Testis (tissue), 3 donors: ENCODE data around the gene NLRC5. TPM values are rescaled to one million over a fixed set of nuclear protein-coding genes. Genes with fewer than 3 reads are reported as not detected.

Experiments used
- DNase-seq: peaks from one replicate; pipeline ENCODE4 v3.0.0-alpha.2; 2019
- H3K27ac ChIP-seq, 2 donors: fragments of 200-600 bp; sonication (generic); one replicate each; pipeline ENCODE4 v1.5.1; 2019
- H3K27me3 ChIP-seq: fragments of 200-600 bp; sonication (generic); one replicate; pipeline ENCODE4 v1.5.1; 2019
- H3K36me3 ChIP-seq: fragments of 200-600 bp; sonication (generic); one replicate; pipeline ENCODE4 v1.5.1; 2017; ENCODE audit warnings: low read depth; ENCODE audit errors: missing control alignments
- H3K4me1 ChIP-seq: fragments of 200-600 bp; sonication (generic); one replicate; pipeline ENCODE4 v1.5.1; 2019
- H3K4me3 ChIP-seq, 2 donors: fragments of 200-600 bp; sonication (generic); one replicate each; pipeline ENCODE4 v1.5.1; 2017 to 2019
- H3K9me3 ChIP-seq: fragments of 200-600 bp; sonication (generic); one replicate; pipeline ENCODE4 v1.5.1; 2017
- POLR2A ChIP-seq: fragments of 450-650 bp; IDR thresholded peaks from one replicate; pipeline ENCODE4 v1.6.1; 2017; ENCODE audit warnings: antibody characterized with exemption, mild to moderate bottlenecking, moderate library complexity
- WGBS, 2 donors: methylation state at CpG; one replicate each; pipeline ENCODE4 v1.1.5; 2018; 5-methylcytosine and 5-hydroxymethylcytosine counted together
- intact Hi-C: fragments of 100-400 bp; cut with DNase I; formaldehyde crosslinking; loops from one replicate; pipeline ENCODE4 v1.15.1; 2023; ENCODE audit warnings: low total_unique reads
- polyA plus RNA-seq: library from polyadenylated mRNA; stranded (reverse); fragments of 350-450 nt; fragmentation: Illumina TruSeq; extraction: RNeasy Lipid Tissue Mini Kit (QIAGEN cat#74804); gene quantifications from one replicate; pipeline ENCODE4 v1.2.3, GENCODE V29; 2014; ENCODE audit warnings: low read depth, low replicate concordance; ENCODE audit not compliant: insufficient read depth
- total RNA-seq, 2 donors: library from RNA; depleted of rRNA; stranded (reverse); fragments of >200 nt; gene quantifications; one replicate each; pipeline ENCODE4 v1.2.3, GENCODE V29; 2016
- TF ChIP-seq, protein P1 (sequence below), 3 experiments: fragments of 450-650 bp in 2 of 3; fragments of 200-600 bp in 1 of 3; sonication (generic) in 1 of 3; IDR thresholded peaks; one replicate each; pipeline ENCODE4 v1.5.1; 2016 to 2019; ENCODE audit warnings: antibody characterized with exemption in 3 of 3, mild to moderate bottlenecking in 2 of 3, moderate library complexity in 1 of 3

NLRC5 gene
- total and polyA plus RNA-seq, 3 donors from 2014 or later, result 10.3 to 14.9 (median 12.0) TPM

DNA sequence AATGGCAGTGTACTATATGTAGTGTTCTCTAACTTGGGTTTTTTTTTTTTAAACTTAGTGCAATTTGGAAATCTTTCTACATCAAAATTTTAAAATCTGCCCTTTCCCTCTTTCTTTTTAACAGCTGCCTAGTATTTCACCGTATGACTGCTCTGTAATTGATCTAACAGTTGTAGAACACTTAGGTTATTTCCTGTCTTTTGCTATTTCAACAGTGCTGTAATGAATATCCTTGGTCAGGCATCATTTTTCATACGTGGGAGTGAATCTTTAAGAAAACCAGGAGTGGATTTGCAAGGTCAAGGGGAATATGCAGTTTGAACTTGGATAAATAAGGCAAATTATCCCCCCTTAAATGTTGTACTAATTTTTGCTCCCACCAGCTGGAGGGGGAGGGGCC lies 3.8 kb downstream of the NLRC5 start:
- TF ChIP-seq POLR2A, result no peak
- TF ChIP-seq, protein P1, sequence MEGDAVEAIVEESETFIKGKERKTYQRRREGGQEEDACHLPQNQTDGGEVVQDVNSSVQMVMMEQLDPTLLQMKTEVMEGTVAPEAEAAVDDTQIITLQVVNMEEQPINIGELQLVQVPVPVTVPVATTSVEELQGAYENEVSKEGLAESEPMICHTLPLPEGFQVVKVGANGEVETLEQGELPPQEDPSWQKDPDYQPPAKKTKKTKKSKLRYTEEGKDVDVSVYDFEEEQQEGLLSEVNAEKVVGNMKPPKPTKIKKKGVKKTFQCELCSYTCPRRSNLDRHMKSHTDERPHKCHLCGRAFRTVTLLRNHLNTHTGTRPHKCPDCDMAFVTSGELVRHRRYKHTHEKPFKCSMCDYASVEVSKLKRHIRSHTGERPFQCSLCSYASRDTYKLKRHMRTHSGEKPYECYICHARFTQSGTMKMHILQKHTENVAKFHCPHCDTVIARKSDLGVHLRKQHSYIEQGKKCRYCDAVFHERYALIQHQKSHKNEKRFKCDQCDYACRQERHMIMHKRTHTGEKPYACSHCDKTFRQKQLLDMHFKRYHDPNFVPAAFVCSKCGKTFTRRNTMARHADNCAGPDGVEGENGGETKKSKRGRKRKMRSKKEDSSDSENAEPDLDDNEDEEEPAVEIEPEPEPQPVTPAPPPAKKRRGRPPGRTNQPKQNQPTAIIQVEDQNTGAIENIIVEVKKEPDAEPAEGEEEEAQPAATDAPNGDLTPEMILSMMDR (IDR thresholded peaks at IDR 0.05), result no peak
- intact Hi-C loops, result no loop called here

DNA sequence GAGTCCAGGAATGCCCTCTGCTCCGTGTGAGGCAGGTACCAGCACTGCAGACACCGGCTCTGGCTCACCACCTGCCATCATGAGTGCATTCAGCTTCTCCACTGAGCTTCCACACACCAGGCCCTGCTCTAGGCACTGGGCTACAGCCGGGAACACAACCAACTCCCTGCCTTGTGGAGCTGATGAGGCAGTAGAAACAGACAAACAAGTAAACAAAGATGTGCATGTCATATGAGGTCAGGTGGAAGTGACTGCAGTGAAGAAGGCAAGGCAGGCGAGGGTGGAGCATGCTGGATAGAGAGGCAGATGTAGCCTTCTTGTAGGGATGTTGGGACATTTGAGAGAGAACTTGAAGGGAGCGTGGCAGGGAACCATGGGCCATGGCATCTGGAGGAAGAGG lies 5.0 kb downstream of the NLRC5 start:
- no peak for TF ChIP-seq POLR2A
- TF ChIP-seq, protein P1 (IDR thresholded peaks at IDR 0.05), result no peak
- Histone ChIP-seq H3K27me3 (no peaks in the 10 kb centered on the region), H3K36me3 (no peaks in the 10 kb centered on the region), H3K4me3 (no peak overlapping the region), H3K9me3 (no peaks in the 10 kb centered on the region), H3K4me1 (peaks cover 12% of the 10 kb centered on the region), H3K27ac (no peak overlapping the region)
- WGBS, 2 donors, result 89 to 93% methylated on average over 5 of the region's 5 CpGs
- intact Hi-C loops, result no loop called here
- no peak for DNase-seq

More for the DNA sequence above, 3.8 kb downstream of the NLRC5 start:
- H3K27me3 ChIP-seq, result no peaks in the 10 kb centered on the region
- no peak overlapping the region for H3K4me3 ChIP-seq
- H3K4me1 ChIP-seq, result peaks cover 21% of the 10 kb centered on the region
- H3K9me3 ChIP-seq, result no peaks in the 10 kb centered on the region
- H3K27ac ChIP-seq, result no peak overlapping the region
- no peak for DNase-seq
- H3K36me3 ChIP-seq, result no peaks in the 10 kb centered on the region
- 54 to 59% methylated on average over 2 of the region's 2 CpGs for WGBS, 2 donors

DNA sequence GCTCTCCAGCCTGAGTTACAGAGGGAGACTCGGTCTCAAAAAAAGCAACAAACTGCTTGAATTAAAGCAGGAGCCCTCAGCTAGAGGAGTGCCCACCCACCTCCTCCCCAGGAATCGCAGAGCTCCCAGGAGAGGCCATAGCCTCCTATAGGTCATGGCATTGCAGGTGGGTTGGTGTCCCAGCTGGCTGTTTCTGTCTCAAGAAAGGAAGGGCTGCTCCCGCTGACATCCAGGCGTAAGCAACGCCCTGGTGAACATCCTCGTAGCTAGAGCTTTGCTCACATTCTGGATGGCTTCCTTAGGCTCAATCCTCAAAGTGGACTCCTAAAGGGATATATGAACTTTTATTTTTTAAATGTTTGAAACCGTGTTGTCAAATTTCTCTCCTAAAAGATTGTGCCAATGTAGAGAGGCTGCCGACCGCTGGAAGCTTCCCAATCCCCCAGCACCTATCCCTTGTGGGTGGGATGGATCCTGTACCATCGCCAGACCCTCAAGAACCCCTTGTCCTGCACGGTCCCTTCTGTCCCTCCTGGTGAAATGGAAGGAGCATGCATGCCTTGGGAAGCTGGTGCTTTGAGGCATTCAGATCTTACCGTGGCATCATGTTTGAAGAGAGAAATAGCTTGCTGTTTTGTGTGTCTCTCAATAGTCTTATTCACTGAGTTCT lies 5.9 kb downstream of the NLRC5 start:
- H3K4me3 ChIP-seq, result no peak overlapping the region
- no peaks in the 10 kb centered on the region for H3K9me3 ChIP-seq
- intact Hi-C loops, result no loop called here
- no peak for DNase-seq
- H3K27ac ChIP-seq, result no peak overlapping the region
- TF ChIP-seq, protein P1 (IDR thresholded peaks at IDR 0.05), result no peak
- TF ChIP-seq POLR2A, result no peak
- 80 to 90% methylated on average over 12 of the region's 12 CpGs for WGBS, 2 donors
- no peaks in the 10 kb centered on the region for H3K27me3 ChIP-seq
- H3K36me3 ChIP-seq, result no peaks in the 10 kb centered on the region
- H3K4me1 ChIP-seq, result peaks cover 6% of the 10 kb centered on the region

DNA sequence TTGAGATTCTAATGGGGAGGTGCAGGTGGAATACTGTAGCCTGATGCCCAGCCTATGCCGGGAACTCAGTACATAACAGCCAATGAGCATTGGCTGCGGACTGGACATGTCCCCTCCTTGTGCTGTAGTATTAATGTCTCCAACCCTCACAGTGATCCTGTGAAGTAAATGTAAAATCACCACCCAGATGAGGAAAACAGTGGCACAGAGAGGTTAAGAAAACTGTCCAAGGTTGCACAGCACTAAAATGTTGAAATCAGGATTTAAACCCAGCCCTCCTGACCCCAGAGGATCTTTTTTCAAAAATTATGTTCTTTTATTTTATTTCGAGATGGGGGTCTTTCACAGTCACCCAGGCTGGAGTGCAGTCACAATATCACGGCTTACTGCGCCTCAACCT lies 7.9 kb downstream of the NLRC5 start:
- no peak overlapping the region for H3K4me3 ChIP-seq
- intact Hi-C loops, result no loop called here
- TF ChIP-seq, protein P1 (IDR thresholded peaks at IDR 0.05), result no peak
- TF ChIP-seq POLR2A, result no peak
- H3K36me3 ChIP-seq, result no peaks in the 10 kb centered on the region
- H3K4me1 ChIP-seq, result no peaks in the 10 kb centered on the region
- DNase-seq, result no peak
- H3K27me3 ChIP-seq, result no peaks in the 10 kb centered on the region
- WGBS, 2 donors, result 92 to 97% methylated on average over 5 of the region's 5 CpGs
- H3K27ac ChIP-seq, result no peak overlapping the region
- no peaks in the 10 kb centered on the region for H3K9me3 ChIP-seq

DNA sequence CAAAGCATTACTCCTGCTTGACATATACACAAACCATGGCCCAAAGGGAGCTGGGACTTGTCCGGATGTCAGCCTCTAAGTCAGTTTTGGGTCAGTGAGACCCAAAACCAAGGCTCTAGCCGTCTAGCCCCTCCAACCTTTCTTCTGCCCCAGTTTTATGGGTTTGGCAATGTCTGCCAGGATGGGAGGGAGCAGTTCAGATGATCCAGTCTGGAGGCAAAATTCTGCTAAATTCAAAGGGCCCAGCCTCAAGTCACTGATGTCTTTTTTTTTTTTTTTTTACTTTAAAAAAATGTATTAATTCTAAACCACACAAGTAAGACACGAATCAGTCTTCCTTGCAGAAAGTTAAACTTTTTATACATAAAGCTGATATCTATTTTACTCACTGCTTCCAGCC lies 8.6 kb downstream of the NLRC5 start:
- Histone ChIP-seq H3K27me3 (no peaks in the 10 kb centered on the region), H3K27ac (no peak overlapping the region), H3K9me3 (no peaks in the 10 kb centered on the region), H3K4me3 (no peak overlapping the region), H3K36me3 (no peaks in the 10 kb centered on the region), H3K4me1 (no peaks in the 10 kb centered on the region)
- TF ChIP-seq, protein P1 (IDR thresholded peaks at IDR 0.05), result no peak
- no peak for TF ChIP-seq POLR2A
- intact Hi-C loops, result no loop called here
- DNase-seq, result no peak
- WGBS, 2 donors, result 83 to 87% methylated on average over 3 of the region's 3 CpGs
